ENCODE measurements around the gene SNX24.

DNA sequence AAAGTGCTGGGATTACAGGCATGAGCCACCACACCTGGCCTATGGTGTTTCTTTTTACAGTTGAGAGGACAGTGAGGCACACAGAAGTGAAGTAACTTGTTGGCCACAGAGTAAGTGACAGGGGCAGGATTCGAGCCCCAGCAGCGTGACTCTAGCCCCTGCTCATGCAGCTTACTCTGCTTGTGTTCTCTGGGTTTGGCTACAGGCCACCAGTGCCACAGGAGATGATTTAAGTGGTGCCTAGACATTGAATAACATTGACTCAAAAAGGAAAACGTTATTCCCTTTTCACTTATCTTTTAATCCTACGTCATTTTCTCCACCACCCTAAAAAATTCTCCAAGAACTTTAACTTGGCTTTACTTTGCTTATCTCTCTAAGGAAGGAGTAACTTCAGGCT is 61.4 kb downstream of the SNX24 start:
- TF ChIP-seq ZNF785 (CRISPR knock-in tag; IDR thresholded peaks at IDR 0.05) (no peak), YY1 (IDR thresholded peaks at IDR 0.05; ENCODE audit: borderline replicate concordance in 1 of 3, control insufficient read depth in 1 of 3, extremely low read depth in 1 of 3, insufficient read depth in 3 of 3, insufficient read length in 1 of 3, insufficient replicate concordance in 2 of 3, low read depth in 1 of 3, low read length in 2 of 3) (no peak), TEAD4 (IDR thresholded peaks at IDR 0.05; ENCODE audit: low read length) (no peak), TEAD4 (CRISPR knock-in tag; IDR thresholded peaks at IDR 0.05; ENCODE audit: borderline replicate concordance) (no peak), NFE2 (IDR thresholded peaks at IDR 0.05; ENCODE audit: low read depth) (no peak), ZNF184 (CRISPR knock-in tag; IDR thresholded peaks at IDR 0.05) (no peak), CBX8 (IDR thresholded peaks at IDR 0.05; ENCODE audit: borderline replicate concordance, extremely low read depth, low read depth, low read length, poor library complexity, severe bottlenecking) (no peak), EP300 (IDR thresholded peaks at IDR 0.05; ENCODE audit: low read length) (no peak), POLR2A (conservative IDR thresholded peaks at IDR 0.05) (no peak), ZKSCAN3 (CRISPR knock-in tag; IDR thresholded peaks at IDR 0.05) (no peak)
- TF ChIP-seq, protein P1, sequence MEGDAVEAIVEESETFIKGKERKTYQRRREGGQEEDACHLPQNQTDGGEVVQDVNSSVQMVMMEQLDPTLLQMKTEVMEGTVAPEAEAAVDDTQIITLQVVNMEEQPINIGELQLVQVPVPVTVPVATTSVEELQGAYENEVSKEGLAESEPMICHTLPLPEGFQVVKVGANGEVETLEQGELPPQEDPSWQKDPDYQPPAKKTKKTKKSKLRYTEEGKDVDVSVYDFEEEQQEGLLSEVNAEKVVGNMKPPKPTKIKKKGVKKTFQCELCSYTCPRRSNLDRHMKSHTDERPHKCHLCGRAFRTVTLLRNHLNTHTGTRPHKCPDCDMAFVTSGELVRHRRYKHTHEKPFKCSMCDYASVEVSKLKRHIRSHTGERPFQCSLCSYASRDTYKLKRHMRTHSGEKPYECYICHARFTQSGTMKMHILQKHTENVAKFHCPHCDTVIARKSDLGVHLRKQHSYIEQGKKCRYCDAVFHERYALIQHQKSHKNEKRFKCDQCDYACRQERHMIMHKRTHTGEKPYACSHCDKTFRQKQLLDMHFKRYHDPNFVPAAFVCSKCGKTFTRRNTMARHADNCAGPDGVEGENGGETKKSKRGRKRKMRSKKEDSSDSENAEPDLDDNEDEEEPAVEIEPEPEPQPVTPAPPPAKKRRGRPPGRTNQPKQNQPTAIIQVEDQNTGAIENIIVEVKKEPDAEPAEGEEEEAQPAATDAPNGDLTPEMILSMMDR (IDR thresholded peaks at IDR 0.05 in 2 of 3, conservative IDR thresholded peaks at IDR 0.05 in 1 of 3; ENCODE audit: insufficient read depth in 2 of 3, low read depth in 1 of 3, low read length in 3 of 3) = no peak
- TF ChIP-seq, protein P2, sequence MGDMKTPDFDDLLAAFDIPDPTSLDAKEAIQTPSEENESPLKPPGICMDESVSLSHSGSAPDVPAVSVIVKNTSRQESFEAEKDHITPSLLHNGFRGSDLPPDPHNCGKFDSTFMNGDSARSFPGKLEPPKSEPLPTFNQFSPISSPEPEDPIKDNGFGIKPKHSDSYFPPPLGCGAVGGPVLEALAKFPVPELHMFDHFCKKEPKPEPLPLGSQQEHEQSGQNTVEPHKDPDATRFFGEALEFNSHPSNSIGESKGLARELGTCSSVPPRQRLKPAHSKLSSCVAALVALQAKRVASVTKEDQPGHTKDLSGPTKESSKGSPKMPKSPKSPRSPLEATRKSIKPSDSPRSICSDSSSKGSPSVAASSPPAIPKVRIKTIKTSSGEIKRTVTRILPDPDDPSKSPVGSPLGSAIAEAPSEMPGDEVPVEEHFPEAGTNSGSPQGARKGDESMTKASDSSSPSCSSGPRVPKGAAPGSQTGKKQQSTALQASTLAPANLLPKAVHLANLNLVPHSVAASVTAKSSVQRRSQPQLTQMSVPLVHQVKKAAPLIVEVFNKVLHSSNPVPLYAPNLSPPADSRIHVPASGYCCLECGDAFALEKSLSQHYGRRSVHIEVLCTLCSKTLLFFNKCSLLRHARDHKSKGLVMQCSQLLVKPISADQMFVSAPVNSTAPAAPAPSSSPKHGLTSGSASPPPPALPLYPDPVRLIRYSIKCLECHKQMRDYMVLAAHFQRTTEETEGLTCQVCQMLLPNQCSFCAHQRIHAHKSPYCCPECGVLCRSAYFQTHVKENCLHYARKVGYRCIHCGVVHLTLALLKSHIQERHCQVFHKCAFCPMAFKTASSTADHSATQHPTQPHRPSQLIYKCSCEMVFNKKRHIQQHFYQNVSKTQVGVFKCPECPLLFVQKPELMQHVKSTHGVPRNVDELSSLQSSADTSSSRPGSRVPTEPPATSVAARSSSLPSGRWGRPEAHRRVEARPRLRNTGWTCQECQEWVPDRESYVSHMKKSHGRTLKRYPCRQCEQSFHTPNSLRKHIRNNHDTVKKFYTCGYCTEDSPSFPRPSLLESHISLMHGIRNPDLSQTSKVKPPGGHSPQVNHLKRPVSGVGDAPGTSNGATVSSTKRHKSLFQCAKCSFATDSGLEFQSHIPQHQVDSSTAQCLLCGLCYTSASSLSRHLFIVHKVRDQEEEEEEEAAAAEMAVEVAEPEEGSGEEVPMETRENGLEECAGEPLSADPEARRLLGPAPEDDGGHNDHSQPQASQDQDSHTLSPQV (IDR thresholded peaks at IDR 0.05) = no peak
- TF ChIP-seq, protein P3, sequence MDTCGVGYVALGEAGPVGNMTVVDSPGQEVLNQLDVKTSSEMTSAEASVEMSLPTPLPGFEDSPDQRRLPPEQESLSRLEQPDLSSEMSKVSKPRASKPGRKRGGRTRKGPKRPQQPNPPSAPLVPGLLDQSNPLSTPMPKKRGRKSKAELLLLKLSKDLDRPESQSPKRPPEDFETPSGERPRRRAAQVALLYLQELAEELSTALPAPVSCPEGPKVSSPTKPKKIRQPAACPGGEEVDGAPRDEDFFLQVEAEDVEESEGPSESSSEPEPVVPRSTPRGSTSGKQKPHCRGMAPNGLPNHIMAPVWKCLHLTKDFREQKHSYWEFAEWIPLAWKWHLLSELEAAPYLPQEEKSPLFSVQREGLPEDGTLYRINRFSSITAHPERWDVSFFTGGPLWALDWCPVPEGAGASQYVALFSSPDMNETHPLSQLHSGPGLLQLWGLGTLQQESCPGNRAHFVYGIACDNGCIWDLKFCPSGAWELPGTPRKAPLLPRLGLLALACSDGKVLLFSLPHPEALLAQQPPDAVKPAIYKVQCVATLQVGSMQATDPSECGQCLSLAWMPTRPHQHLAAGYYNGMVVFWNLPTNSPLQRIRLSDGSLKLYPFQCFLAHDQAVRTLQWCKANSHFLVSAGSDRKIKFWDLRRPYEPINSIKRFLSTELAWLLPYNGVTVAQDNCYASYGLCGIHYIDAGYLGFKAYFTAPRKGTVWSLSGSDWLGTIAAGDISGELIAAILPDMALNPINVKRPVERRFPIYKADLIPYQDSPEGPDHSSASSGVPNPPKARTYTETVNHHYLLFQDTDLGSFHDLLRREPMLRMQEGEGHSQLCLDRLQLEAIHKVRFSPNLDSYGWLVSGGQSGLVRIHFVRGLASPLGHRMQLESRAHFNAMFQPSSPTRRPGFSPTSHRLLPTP (IDR thresholded peaks at IDR 0.05; ENCODE audit: borderline replicate concordance, extremely low read depth, insufficient read length) = no peak
- TF ChIP-seq, protein P4, sequence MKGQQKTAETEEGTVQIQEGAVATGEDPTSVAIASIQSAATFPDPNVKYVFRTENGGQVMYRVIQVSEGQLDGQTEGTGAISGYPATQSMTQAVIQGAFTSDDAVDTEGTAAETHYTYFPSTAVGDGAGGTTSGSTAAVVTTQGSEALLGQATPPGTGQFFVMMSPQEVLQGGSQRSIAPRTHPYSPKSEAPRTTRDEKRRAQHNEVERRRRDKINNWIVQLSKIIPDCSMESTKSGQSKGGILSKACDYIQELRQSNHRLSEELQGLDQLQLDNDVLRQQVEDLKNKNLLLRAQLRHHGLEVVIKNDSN (CRISPR knock-in tag; IDR thresholded peaks at IDR 0.05) = no peak
